ENCODE measurements around the gene OSBPL3.
A peak's percentile ranks its signal among the peaks of the same experiment; 100 is the strongest.

OSBPL3 gene

DNA sequence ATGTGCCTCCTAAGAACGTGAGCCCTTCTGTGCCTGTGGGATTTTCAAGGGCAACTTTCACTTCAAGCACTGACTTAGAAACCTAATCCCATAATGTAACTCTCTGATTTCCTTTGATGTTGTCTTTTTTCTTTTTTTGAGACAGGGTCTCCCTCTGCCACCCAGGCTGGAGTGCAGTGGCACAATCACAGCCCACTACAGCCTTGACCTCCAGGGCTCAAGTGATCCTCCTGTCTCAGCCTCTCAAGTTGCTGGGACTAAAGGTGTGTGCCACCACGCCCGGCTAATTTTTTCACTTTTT is 158.3 kb downstream of the OSBPL3 start:
- DNase-seq = no peak

DNA sequence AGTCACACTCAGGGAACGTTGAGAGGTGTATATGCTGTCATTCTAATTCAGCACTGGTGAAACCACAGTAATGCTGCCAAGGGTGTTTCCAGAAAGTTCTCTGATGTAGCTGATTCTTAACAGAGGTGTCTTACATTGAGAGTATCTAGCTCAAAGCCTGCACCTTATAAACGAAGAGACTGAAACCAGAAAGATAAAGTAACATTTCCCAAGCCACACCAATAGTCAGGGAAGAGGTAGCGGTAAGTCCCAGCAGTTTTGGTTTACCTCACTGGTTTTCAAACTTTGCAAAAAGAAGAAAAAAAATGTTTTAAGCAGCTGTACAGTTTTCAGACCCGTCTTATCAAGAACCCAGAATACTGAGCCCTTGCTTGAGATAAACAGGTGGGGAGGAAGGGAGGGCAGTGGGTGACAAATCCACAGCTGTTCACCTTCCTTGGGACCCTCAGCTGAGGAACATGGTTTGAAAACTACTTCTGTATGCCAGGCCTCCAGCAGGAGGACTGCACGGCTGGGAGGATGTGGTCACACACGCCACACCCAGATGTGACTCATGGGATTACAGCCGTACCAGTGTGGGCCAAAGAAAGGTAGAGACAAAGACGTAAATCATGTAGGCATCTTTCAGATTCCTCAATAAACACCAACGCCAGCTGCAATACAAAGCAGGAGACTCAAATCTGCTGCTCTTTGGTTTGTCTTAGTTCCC is 158.8 kb downstream of the OSBPL3 start:
- no peak for DNase-seq

DNA sequence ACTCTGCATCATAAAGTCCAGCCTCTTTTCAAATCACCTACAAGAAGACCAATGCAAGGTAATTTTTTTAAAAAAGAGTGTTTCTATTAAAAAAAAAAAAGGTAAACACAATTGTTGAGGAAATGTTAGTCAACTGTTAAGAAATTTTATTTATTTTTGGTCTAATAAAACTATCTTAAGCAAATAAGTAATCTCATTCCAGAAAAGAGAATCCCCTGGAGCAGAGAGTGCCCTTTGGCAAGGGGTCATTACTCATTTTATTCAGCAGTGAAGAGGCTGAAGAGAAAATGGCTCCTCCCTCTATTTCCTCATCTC is 159.3 kb downstream of the OSBPL3 start:
- no peak for DNase-seq

DNA sequence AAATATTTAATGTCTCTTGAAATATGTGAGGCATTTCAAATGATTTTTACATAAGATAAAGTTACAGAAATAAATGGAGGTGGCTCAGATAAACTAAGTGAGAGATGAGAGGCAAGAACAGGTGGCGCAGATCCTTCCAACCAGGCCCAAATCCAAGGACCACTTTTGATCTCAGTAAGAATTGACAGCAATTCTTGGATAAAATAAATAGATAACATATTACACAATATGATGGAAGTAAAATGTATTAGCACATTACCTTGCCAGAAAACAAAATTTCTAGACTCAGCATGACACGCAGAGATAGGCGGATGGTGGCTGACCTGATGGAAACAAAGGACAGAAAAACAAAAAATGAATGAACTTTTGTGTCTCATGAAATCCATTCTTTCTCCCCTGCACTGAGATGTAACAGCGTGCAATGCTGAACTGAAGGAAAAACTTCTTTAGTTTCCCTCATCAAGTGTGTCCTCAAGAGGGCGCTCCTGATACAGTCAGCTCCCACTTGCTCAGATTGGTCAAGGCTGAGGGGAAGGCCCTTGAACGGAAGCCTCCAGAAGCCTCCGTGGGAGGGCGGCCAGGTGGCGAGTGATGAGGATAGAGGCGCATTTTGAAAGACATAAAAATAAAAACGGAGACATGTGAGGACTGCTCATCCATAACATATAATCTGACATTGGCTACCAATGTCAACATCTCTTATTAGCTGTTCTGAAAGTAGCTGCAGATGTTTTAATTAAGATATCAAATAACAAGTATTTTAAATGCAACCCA is 159.9 kb downstream of the OSBPL3 start:
- DNase-seq = peak; percentile 44

DNA sequence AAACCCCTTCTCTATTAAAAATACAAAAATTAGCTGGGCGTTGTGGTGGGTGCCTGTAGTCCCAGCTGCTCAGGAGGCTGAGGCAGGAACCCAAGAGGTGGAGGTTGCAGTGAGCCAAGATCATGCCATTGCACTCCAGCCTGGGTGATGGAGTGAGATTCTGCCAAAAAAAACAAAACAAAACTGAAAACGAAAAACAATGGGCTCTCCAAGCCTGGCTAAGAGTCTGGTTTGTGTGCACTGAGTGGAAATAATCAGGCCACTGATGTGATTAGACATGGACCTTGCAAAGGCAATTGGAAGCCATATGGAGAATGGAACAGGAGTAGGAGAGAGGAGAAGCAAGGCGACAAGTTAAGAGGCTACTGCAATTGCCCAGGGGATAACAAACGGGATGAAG is 162.6 kb downstream of the OSBPL3 start:
- DNase-seq = no peak

DNA sequence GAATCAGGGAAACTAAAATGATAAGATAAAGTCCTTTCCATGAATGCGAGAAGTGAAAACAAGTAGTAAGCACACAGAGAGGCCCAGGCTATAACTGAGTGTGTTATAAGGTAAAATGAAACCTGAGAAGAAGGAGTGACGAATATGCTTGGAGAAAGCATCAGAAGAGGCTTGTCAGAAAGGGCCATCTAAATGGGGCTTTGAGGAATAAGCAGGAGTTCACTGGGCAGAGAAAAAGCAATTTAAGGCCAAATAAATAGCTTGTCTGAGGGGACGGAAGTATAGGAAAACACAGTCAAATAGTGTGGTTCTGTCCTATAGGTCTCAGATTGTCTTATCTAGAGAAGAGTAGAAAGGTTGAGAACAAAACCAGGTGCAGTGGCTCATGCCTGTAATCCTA is 163.1 kb downstream of the OSBPL3 start:
- no peak for DNase-seq

DNA sequence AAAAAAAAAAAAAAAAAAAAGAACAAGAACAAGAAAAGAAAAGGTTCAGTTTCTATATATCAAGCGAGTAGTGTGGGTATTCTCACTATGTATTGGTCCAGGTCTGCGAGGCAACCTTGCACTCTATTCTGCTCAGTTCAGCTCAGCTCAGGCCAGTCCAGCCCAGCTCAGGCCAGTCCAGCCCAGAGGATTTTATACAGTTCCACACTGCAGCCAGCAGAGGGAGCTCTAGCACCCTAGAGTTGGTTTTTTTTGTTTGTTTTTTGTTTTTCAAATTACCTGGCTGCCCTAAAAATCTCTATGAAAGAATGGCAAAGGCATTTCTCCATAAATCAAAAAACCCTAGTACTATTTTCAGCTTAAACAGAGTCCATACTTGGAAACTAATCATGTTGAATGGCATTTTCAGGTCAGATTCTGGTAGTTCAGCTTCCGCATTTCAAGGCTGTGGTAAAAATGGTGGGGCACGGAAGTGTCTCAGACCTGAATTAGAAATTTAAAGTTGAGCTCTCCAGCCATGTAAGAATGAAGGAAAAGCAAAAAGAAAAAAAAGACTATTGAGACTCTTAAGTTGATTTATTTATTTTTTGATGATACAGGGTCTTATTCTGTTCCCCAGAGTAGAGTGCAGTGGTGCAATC is 167.6 kb downstream of the OSBPL3 start:
- no peak for DNase-seq

DNA sequence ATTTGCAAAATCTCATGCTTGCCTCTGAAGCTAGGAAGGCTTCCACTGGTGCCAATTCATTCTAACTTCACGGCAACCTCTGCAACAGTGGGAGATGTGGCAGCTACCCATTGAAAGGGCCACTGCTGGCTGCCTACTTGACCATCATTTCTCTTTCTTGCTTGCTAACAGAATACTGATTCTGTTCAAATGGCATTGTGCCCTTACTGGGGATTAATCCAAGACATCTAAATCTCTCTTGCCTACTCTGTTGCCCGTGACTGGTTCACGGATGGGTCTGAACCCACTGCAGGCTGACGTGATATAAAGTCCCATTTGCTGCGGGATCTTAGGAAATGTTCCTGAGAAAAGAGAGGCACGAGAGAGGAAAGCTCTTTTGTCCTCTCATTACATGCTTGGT is 171.5 kb downstream of the OSBPL3 start:
- DNase-seq = no peak

DNA sequence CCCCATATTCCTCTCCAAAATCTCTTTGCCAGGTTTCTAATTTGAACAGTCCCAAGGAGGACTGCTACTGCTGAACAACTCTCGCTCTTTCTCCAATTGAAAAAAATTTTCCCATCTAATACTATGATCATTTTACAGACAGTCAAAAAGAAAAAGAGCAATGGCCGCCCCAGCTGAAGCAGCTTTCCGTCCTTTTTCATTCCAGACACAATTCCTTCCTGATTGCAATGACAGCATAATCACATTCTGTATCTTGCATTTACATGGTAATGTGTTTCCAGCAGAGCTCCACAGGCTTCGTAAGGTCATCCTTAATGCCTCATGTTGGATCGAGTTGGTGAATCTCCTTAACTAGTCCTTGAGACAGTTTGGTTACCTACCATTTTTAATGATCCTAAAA is 177.7 kb downstream of the OSBPL3 start:
- DNase-seq = no peak

DNA sequence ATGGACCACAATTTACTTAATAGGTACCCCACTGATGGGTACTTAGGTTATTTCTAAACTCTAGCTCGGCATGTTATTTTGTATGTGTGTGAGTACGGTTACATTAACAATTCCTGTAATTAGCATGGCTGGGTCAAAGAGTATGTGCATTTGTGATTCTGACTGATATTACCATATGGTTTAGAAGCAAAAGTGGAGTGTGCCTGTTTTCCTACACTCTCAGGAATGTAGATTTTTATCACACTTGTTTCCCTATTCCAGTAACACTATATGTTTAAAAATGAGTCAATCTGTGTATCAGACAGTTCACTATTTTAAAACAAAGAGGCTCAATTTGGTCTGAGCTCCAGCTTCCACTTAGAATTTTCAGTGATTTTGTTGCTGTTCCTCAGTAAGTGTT is 178.1 kb downstream of the OSBPL3 start:
- no peak for DNase-seq

DNA sequence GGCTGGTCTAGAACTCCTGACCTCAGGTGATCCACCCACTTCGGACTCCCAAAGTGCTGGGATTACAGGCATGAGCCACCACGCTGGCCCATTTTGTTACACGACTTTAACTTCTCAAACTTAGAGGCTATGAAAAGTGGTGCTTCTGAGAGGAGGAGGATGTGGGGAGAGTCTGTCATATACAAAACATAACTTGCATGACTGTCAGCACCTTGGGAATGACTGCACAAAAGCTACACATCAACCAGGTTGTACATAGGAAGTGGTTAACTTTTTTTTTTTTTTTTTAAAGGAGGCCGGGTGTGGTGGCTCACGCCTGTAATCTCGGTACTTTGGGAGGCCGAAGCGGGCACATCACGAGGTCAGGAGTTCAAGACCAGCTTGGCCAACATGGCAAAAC is 179.3 kb downstream of the OSBPL3 start:
- no peak for DNase-seq

DNA sequence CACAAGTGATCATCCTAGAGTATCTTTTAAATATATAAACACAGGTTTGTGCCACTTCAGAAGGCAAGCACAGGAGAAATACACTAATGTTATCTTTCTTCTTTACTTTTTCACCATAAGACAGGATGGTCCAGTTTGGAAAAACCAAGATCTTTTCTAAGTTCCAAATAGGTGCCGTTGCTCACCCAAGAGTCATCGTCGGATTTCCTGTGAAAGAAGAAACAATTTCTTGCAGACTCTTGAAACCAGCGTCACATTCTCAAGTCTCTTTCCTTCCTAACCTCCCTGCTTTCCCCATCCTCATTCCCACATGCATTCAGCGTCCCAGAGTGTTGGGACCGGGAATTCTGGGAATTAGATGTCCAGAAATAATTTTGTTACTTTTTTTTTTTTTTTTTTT is 179.9 kb downstream of the OSBPL3 start:
- DNase-seq = no peak

DNA sequence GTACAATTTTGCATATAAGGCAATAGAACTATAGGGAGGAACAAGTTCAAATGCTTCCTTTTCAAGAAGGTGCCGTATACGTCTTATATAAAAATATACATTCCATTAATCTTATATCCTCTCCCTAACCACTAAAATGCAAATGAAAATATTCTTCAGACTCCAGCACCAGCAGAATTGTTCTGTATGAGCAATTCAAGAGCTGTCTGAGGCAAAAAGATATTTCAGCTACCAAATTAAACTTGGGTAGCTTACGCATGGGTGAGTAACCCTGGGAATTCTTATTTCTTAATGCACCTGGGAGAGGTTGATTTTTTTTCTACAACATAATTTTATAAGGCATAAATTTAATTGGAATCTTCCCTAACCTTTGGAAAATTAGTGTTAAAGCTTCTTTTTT is 180.5 kb downstream of the OSBPL3 start:
- no peak for DNase-seq

DNA sequence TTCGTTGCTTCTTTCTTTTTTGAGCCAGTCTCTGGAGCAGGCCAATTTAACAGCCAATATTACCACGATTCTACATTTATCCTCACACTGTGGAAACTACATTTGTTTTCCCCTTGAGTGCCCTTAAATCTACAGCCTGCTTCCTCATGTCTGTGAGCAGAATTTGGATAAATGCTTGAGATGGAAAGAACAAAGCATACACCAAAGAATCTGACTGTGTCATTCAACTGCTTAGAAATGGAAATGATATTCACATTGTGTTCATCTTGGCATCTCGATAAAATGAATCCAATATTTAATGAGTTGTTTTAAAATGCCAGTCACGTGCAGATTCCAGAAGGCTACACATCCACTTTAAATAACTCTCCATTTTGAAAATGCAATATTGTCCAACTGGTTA is 181.7 kb downstream of the OSBPL3 start:
- no peak for DNase-seq

DNA sequence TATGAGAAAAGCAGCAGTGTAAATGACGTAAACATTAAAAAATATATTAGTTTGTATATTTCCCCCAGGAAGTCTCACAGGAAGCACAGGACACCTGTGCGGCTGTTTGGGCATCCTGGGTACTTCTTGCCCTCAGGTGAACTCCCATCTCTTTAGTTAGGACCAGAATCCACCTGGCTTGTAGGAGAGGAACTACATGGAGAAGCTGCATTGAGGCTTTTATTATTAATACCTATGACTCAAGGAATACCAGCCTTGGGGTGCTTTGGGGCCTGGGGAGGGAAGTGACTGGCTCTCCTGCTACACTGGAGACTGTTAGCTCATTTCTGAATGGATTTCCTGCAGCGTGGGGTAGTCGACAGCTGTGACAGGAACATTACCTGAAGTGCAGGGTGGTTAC is 182.7 kb downstream of the OSBPL3 start:
- DNase-seq = no peak

DNA sequence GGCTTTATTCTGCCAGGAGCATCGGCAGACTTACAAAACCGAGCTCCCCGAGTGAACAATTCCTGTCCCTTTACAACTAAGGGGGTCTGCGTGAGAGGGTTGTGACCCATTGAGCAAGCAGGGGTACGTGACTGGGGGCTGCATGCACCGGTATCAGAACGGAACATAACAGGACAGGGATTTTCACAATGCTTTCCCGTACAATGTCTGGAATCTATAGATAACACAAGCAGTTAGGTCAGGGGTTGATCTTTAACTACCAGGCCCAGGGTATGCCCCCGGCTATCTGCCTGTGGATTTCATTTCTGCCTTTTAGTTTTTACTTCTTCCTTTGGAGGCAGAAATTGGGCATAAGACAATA is 184.6 kb downstream of the OSBPL3 start:
- no peak for DNase-seq

DNA sequence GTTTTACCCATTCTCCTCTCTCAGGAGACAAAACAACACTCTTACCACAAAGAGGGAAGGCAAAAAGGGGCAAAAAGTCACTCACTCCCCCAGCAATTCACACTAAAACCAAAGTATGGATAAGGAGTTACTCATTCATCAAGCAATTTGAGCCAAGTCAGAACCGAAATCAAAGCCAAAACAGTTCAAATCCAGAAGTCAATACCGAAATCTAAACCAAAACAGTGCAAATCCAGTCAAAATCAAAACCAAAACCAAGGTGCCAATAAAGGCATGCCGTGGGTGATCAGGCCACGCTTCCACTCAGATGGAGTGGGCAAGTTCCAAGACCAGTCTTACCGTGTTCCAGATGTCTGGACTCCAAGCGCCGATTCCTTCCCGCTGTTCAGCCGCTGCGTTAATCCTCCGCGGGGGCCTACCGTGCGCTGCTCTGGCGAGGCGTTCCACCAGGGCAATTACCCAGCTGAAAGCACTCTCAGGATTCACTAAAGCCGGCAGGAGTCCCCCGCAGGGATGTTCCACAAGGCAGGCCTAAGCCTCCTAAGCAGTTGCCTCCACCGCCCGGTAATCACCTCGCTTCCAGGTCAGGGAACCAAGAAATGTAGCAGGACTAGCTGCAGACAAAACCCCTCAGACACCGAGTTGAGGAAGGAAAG is 185.1 kb downstream of the OSBPL3 start:
- peak; percentile 58 for DNase-seq

DNA sequence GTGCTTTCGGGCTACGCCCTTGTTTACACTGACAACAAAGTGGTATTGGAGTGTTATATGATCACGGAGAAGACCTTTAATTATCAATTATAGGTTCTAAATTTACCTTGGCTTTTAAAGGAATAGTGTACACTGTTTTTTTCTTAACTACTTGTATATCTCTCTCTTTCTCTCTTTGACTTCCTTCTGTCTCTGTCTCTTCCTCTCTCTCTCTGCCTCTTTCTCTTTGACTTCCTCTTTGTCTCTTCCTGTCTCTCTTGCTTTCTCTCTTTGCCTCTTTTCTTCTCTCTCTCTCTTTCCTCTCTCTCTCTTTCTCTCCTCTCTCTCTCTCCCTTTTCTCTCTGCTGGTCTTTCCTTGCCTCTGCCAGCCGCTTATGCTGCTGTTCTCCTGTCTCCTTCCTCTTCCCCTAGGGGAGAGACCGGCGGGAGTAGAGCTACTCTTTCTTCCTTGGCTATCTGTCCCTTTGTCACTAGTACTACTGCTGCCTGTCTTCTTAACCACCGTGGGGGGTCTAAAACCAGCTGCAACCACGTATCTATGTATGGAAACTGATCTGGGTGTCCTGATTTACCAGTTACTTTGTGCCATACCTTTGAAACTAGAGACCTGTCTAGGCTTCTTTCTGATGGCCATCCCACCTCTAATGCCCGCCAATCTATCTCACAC is 185.9 kb downstream of the OSBPL3 start:
- DNase-seq = no peak

DNA sequence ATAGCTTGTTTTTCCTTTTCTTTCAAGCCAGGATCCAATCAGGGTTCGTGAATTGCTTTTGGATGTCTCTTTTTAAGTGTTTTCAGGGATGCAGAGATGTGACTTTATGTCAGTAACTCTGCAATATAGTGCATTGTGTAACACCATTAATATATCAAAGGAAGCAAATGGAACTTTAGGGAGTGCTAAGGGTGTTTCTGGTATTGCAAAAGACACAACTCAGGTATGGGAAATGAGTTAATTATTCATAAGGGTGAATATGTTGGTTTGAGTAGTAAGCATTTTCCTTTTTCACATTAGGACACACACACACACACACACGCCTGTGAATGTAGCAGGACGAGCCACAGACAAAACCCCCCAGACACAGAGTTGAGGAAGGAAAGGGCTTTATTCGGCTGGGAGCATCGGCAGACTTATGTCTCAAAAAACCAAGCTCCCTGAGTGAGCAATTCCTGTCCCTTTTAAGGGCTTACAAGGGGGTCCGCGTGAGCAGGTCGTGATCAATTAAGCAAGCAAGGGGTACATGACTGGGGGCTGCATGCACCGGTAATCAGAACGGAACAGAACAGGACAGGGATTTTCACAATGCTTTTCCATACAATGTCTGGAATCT is 190.9 kb downstream of the OSBPL3 start:
- no peak for DNase-seq

DNA sequence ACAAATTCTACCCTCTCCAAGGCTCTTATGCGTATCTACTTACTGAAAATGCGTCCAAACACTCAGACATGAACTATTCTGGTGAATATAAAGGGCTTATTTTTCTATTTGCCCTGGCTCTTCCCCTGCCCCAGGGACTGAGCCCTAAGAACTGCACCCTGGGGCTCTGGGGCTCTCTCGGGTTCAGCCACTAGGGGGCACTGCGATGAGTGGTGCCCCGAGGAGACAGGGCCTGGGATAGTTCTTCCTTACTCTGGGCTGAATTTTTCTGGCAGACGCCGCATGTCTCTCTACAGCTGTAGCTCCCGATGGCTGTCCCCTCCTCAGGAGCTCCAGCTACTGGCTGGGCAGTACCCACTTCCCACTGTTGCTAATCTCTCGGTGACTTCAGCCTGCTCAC is 191.9 kb downstream of the OSBPL3 start:
- no peak for DNase-seq

DNA sequence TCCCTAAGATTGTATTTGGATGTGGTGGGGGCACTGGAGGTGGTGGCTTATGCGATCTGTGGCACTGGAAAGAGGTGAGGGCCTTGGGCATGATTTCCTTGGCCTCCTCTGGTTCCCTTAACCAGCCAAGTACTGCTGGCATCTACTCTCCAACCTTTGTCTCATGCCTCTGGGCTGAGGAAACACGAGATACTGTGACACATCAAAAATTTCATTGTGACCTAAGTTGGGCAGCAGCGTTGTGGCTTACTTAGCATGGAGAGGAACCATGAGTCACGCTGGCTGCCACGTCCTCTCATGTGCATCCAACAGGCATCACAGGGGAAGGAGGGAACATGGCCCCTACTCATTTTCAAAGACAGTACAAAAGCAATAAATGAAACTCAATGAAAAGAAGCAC is 193.0 kb downstream of the OSBPL3 start:
- no peak for DNase-seq

DNA sequence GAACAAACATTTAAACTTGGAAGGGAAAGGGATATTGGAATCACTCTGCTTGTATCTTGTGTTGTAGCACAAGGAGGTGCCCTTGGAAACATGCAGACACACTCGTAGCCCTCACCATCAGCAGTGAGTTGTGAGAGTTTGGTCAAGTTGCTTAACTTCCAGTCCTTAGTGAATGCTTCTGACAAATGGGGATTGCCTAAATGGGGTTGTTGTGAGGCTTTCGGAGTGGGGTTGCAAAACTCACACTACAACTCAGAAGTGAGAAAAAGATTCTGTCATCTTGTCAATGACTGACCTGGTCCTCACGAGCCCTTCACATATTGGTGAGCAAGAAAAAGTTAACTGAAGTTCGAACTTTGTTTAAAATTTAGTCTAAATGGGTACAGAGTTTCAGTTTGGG is 193.7 kb downstream of the OSBPL3 start:
- DNase-seq = no peak

DNA sequence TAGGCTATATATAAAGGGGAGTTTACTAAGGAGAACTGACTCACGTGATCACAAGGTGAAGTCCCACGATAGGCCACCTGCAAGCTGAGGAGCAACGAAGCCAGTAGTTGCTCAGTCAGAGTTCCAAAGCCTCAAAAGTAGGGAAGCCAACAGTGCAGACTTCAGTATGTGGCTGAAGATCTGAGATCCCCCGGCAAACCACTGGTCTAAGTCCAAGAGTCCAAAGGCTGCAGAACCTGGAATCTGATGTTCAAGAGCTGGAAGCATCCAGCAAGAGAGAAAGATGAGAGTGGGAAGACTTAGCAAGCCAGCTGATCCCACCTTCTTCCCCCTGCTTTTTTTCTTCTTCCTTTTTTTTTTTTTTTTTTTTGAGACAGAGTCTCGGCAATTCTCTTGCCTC is 195.7 kb downstream of the OSBPL3 start:
- no peak for DNase-seq

All from NCI-H2227 treated with DMSO at 0.1 percent for 48 hours (cell line).